ENCODE results near the gene KMT2B. TPM values are rescaled to one million over a fixed set of nuclear protein-coding genes. Genes with fewer than 3 reads are reported as not detected.

The KMT2B gene
- total and polyA plus RNA-seq, 2 of the 8 experiments (the other 6 are each of a cell fraction or from before 2014, with no cell fraction given), result 26.7 to 38.6 TPM

DNA sequence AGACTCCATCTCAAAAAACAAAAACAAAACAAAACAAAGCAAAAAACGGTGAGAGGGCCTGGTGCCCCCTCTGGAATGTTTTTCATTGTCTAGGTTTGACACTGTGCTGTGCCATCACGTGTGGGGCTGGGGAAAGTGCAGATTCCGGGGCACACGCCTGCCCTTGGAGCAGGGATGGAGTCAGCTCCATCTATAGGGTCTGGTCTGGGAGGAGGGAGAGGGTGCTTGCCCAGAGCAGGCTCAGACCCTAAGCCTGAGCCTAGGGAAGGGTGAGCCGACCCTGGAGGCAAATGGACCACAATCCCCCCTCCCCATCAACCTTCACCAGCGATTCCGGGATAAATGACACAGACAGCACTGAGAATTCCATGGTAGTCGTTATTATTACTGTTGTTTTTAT, 24.4 kb upstream of the KMT2B start:
- H4K91ac ChIP-seq (replicated peaks; ENCODE audit: insufficient read length, low read length), result no peak overlapping the region
- no peak overlapping the region for H3K14ac ChIP-seq (ENCODE audit: insufficient read length)
- H3K27me3 ChIP-seq (replicated peaks in 1 of 4; ENCODE audit: control insufficient read depth in 3 of 4, extremely low read depth in 1 of 4, insufficient read depth in 3 of 4, low read length in 3 of 4), result no peaks in the 10 kb centered on the region
- no peaks in the 10 kb centered on the region for H3K36me3 ChIP-seq (ENCODE audit: control insufficient read depth in 2 of 4, insufficient read depth in 4 of 4, low read length in 3 of 4)
- no peak overlapping the region for H3K4ac ChIP-seq (replicated peaks; ENCODE audit: insufficient read length, low read depth, low read length)
- H3K27ac ChIP-seq (ENCODE audit: low read depth, low read length), result no peak overlapping the region
- H2AFZ ChIP-seq (ENCODE audit: low read length), result no peak overlapping the region
- peak overlapping the region; percentile 12; the same call in 1 of the 2 replicates for H2BK15ac ChIP-seq (ENCODE audit: low read length)
- DNase-seq (ENCODE audit: low read depth in 1 of 2, low spot score in 2 of 2) (no peak), FAIRE-seq (no peak)
- H3K4me3 ChIP-seq (ENCODE audit: extremely low read depth in 1 of 4, insufficient read depth in 2 of 4, low read depth in 3 of 4, low read length in 4 of 4), result no peak overlapping the region
- H4K5ac ChIP-seq (ENCODE audit: insufficient read length, low read depth, low read length), result no peak overlapping the region
- H4K20me1 ChIP-seq (replicated peaks in 1 of 2; ENCODE audit: control insufficient read depth in 1 of 2, insufficient read depth in 2 of 2, low read length in 2 of 2), result no peaks in the 10 kb centered on the region
- no peak overlapping the region for H2BK120ac ChIP-seq (replicated peaks; ENCODE audit: low read depth, low read length)
- ChIA-PET CTCF (ENCODE audit: partially characterized antibody) (interaction anchor here (0.6 to 7.6 kb wide), 14 partner anchors 12 to 361 kb away, joined by 3 to 105 read pairs (median 4); partner anchors contain the start of genes THAP8 and ZBTB32), POLR2A (ENCODE audit: partially characterized antibody) (interaction anchor here (0.6 to 1.7 kb wide), 7 partner anchors 20 to 412 kb away, joined by 3 to 9 read pairs (median 3); partner anchors contain the start of genes PSENEN and U2AF1L4)
- H3K9me3 ChIP-seq (ENCODE audit: insufficient read depth in 2 of 2, low read depth in 1 of 2, low read length in 1 of 2), result no peaks in the 10 kb centered on the region
- H2BK12ac ChIP-seq (ENCODE audit: low read depth, low read length), result peak overlapping the region; percentile 89; the same call in 1 of the 2 replicates
- no peaks in the 10 kb centered on the region for H3K4me1 ChIP-seq (replicated peaks in 1 of 4; ENCODE audit: control insufficient read depth in 3 of 4, insufficient read depth in 4 of 4, low read length in 3 of 4)
- peak overlapping the region; percentile 8; the same call in 1 of the 2 replicates for H2BK20ac ChIP-seq (ENCODE audit: low read length)
- no peaks in the 10 kb centered on the region for H3K79me2 ChIP-seq (ENCODE audit: control insufficient read depth in 1 of 2, insufficient read depth in 2 of 2, low read length in 2 of 2)
- no peak overlapping the region for H3K9ac ChIP-seq (replicated peaks in 1 of 4; ENCODE audit: extremely low read depth in 1 of 4, low read depth in 3 of 4, low read length in 3 of 4)
- no peak overlapping the region for H3K23ac ChIP-seq (ENCODE audit: insufficient read length)
- H3K18ac ChIP-seq (ENCODE audit: extremely low read depth, low read length), result no peak overlapping the region; the same call in 1 of the 2 replicates
- no peak overlapping the region for H4K8ac ChIP-seq (ENCODE audit: extremely low read depth, insufficient read depth, low read length)
- no peaks in the 10 kb centered on the region for H3K79me1 ChIP-seq (ENCODE audit: low read depth, low read length)
- H3K23me2 ChIP-seq (ENCODE audit: low read depth, low read length), result no peaks in the 10 kb centered on the region
- H3K56ac ChIP-seq (replicated peaks; ENCODE audit: insufficient read length, low read depth, low read length), result no peak overlapping the region
- H2BK5ac ChIP-seq (ENCODE audit: low read depth, low read length), result 0 out of 2 replicates have a peak overlapping the region, but pooled peaks have one; percentile 26
- H3K4me2 ChIP-seq (ENCODE audit: insufficient read depth in 1 of 2, low read depth in 2 of 2, low read length in 2 of 2), result no peak overlapping the region
- 29% methylated on average over 8 of the region's 8 CpGs; no CpG with 5 or more reads in 1 of the 2 experiments for WGBS, 2 experiments (ENCODE audit: extremely low coverage in 1 of 2, insufficient coverage in 1 of 2, insufficient read length in 1 of 2, insufficient replicate concordance in 2 of 2, low coverage in 1 of 2, low lambda C conversion rate in 2 of 2, missing lambda C conversion rate in 1 of 2)
- no peak overlapping the region for H2AK5ac ChIP-seq (ENCODE audit: low read depth, low read length)
- TF ChIP-seq EGR1 (IDR thresholded peaks at IDR 0.05; ENCODE audit: borderline replicate concordance, low read depth, low read length) (no peak), TAF7 (optimal IDR thresholded peaks at IDR 0.05; ENCODE audit: borderline replicate concordance, low read depth, low read length) (no peak), SUZ12 (IDR thresholded peaks at IDR 0.05; ENCODE audit: low read length) (no peak), CTCF (IDR thresholded peaks at IDR 0.05; ENCODE audit: control extremely low read depth in 1 of 3, insufficient read depth in 1 of 3, low read depth in 1 of 3, low read length in 3 of 3) (no peak), RFX5 (IDR thresholded peaks at IDR 0.05; ENCODE audit: borderline replicate concordance, low read depth, low read length) (no peak), CHD2 (IDR thresholded peaks at IDR 0.05; ENCODE audit: low read length) (no peak), POLR2AphosphoS5 (IDR thresholded peaks at IDR 0.05; ENCODE audit: low read depth, low read length) (no peak), GABPA (IDR thresholded peaks at IDR 0.05; ENCODE audit: borderline replicate concordance, insufficient read depth, low read length) (no peak), SP2 (IDR thresholded peaks at IDR 0.05; ENCODE audit: low read length) (no peak), CEBPB (IDR thresholded peaks at IDR 0.05; ENCODE audit: low read depth, low read length) (no peak), KDM4A (IDR thresholded peaks at IDR 0.05; ENCODE audit: low read depth, low read length, severe bottlenecking) (no peak), TCF12 (IDR thresholded peaks at IDR 0.05; ENCODE audit: low read depth, low read length) (no peak)

Data from H1 (cell line).